G401 (cell line): ENCODE data around the gene VAMP2. TPM values are rescaled to one million over a fixed set of nuclear protein-coding genes. Genes with fewer than 3 reads are reported as not detected.

ENCODE experiments used
- DNase-seq: peaks from one replicate; pipeline ENCODE4 v3.0.0-alpha.2; 2015; ENCODE audit warnings: low spot score
- in situ Hi-C: cut with HindIII; loops from 2 replicates; pipeline ENCODE4 v1.10.0; 2016; ENCODE audit warnings: low sequenced_read_pairs, mixed read lengths
- total RNA-seq: library from RNA; depleted of rRNA; stranded (reverse); fragments of >200 nt; shearing (Covaris generic); gene quantifications from 2 replicates; pipeline ENCODE4 v1.2.3, GENCODE V29; 2014

The VAMP2 gene
- total RNA-seq, 1 experiment from 2014 or later = 1.0 TPM

DNA sequence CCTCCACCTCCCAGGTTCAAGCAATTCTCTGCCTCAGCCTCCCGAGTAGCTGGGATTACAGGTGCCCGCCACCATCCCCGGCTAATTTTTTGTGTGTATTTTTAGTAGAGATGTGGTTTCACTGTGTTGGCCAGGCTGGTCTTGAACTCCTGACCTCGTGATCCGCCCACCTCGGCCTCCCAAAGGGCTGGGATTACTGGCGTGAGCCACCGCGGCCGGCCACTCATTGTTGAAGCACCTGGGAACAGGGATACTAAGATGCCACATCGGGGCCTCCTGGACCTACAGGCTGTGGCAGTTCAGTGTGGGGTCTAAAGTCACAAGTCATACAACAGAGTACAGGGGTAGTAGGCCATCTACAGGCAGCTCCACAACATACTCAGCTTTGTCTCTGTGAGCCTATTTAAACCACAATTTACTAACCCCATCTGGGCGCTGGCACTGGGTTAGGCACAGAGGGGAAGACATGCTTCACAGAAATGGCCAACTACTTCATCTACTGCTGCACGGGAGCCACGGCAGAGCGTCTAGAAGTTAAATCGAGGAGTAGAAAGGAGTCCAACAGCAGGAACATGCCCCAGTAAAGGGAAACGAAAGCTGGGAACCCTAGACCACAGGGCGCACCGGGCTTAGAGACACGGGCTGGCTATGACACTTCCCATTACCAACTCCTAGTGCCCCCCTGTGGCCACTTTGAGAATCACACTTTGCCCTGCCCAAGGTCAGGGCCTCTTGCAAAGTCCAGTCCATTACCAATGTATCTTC lies 4.3 kb downstream of the VAMP2 start:
- in situ Hi-C loops = no loop called here
- DNase-seq = peak; percentile 91

DNA sequence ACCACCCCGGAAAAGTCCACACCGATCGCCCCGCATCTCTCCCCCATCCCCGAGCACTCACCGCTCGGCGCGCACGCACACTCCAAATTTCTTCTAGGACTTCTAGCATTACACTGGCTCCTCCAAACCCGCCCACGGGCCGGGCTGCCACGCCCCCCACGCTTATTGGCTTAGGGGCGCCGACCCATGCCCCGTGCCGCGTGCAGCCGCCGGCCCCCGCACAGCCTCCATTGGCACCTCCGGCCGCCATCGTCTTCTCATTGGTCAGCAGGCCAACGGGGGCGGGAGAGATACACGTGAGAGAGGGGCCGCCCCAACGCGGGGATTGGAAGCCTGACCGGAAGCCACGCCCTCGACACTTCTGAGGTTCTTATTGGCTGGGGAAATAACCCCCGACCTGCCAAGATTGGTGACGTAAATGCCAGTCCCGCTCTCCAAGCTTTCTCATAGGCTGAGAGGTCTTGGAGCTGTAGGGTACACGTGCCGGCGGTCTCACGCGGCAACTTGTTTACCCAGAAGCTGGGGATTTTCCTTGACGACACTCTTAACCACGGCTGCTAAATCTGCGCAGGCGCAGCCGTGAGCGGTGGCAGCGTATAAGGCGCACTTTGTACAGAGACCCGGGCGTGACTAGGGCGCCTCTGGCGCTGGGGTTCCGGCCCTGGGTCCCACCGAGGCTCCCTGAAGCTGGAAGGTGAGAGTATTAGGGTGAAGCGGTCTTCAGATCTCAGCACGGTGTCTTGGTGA lies 6.3 kb downstream of the VAMP2 start:
- in situ Hi-C loops = no loop called here
- peak; percentile 100 for DNase-seq

DNA sequence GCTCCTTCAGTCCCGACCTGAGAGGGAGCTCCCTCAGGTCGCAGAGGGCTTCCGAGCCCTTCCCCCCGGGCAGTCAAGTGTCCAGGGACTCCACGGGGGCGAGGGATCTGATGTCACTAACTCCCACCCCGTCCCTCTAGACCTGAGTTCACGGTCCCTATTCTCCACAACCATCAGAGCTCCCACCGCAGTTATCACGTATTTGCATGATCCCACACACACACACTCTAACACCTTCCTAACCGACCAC lies 6.8 kb downstream of the VAMP2 start:
- in situ Hi-C loops = no loop called here
- no peak for DNase-seq

DNA sequence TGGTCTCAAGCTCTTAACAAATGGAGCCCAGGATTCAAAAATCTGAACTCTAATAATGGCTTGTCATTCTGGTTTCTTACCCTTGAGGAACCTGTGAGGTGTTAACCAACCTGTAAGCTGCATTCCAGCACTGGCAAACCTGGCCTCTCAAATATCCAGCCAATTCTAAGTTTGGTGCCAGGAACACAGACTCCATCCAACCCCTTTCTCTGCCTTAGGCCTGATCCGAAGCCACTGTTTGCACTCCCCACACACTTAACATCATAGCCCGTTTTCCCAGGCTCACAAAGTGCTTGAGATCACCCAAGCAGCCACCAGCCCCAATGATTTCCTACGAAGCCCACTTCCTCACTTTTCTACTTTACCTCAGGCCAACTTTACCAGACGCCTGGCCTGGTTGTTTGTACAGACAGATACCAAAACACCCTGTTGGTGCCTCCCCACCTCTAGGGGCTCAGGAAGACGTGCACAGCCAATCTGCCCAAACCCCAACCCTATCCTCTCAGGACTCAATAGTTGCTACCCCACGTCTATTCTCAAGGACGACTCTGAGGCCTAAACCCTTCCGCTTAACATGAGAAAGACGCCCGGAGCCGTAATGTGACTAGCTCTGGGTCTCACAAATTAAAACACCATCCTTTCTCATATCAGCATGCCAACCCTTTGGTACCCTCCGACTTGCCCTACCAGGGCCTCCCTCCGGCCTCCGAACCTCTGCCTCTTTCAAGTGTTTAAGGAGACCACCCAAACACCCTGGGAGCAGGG lies 7.3 kb downstream of the VAMP2 start:
- DNase-seq = no peak
- in situ Hi-C loops = no loop called here

DNA sequence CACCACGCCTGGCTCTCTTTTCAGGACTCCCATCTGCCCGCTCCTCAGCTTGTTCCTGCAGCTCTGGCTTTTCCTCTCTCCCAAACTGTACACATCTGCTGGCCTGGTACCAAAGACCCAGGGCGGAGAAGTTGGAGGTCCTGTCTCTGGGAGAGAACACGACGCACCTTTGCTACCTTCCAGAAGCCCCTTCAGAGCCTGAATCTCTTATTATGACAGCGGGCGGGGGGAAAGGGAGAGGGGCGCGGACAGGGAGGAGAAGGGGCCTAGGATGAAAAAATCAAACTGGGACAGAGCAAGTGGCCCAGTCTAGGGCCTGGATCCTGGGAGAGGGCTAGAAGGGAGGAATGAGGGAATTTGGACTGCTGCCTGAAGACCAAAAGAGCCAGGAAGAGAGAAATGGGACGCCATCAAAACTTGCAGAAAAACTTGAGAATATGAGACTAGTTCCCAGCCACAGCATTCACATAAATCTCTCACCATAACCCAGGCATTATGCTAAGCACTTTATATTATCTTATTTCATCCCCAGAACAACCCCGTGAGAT lies 8.1 kb downstream of the VAMP2 start:
- in situ Hi-C loops = no loop called here
- DNase-seq = no peak

DNA sequence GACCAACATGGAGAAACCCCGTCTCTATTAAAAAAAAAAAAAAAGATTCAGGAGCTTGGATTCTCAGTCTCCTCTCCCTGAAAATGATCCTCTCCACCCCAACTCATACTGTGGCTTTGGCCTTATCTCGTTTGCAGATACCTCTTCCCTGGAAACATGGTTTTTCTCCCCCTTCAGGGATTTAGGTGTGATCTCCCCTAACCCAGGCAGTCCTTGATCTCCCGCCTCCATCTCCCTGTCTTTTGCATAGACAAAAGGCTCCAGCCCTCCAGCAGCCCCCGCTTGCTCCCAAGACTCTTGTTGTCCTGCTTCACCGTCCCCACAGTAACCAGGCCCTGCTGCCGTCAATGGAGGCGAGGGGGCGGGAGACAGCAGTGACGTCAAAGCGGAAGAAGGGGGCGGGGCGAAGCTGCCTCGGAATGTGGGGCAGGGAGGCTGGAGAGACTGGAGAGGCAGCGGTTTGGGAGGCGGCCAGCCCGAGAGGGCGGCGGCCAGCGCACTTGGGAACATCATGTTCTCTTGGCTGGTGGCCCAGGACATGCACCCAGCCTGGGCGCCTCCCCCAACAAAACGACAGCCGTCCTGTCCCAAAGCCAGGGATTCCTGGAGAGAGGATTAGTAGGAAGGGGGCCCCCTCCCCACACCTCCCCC lies 8.7 kb downstream of the VAMP2 start:
- in situ Hi-C loops = no loop called here

DNA sequence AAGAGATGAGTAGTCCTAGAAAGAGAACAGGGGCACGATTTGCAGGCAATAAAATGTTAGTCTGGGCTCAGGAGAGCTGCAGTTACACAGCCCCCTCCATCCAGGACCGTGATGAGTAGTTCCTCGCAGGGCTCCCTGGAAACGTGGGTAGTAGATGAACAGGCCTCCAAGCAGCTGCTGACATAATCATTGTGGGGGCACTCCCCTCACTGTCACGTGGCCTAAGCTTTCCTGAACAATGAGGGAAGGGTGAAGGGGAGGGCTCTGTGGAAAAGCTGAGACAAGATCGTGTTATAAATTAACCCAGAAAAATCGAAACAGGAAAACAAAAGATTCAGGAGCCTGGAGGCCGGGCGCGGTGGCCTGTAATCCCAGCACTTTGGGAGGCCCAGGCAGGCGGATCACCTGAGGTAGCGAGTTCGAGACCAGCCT lies 9.2 kb downstream of the VAMP2 start:
- peak; percentile 44 for DNase-seq
- in situ Hi-C loops = no loop called here

More for the DNA sequence above, 8.7 kb downstream of the VAMP2 start:
- peak; percentile 87 for DNase-seq

DNA sequence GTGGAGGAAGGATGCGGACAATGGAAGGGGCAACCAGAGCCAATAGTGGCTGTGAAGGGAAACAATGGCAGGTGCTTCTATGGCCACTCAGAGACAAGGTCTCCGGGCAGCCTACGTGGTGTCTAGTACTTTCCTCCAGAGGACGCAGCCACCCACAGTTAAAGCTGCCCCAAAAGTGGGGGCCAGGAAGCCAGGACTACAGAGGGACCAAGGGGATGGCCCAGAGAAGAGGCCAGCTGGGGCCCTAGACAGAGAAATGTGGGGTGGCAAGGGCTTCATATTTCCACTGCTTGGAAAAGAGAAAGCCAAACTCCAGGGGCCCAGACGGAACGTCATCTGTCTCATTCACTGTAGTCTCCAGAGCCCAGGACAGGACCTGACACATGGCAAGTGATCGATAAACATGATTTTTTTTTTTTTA lies 9.7 kb downstream of the VAMP2 start:
- DNase-seq = no peak
- in situ Hi-C loops = no loop called here

DNA sequence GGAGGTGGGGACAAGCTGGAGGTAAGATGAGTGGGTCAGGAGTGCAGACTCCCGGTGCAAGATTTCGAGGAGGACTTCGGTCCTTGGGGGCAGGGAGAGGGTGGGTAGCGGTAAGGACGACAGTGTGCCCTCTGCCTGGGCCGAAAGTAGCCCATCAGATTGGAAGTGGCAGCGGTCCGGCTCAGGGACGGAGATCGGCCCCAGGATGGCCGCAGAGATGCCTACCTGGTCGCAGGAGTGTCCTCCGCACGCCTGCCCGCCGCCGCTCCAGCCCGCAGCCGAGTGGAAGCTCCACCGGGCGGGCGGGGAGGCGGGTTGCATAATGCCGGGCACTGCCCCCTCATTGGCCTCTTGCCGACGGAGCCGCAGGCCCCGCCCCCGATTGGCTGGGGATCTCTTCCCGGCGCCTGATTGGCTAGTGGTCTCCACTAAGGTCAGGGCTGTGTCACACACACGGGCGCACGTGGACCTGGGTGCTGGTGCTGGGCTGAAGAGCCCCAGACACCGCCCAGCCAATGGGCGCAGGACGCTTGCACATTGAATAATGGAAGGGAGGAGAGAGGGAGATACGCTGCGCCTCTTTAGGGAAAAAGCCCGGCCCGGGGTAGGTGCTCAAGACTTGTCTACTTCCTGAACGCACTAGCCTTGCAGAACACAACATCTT lies 10.5 kb downstream of the VAMP2 start, which contains the start of gene PER1:
Gene PER1 (minus strand): TSS at position 293 of the 664 bp plus-strand sequence. CDS start 1,698 bp downstream, outside the sequence.
- in situ Hi-C loops = no loop called here
- peak; percentile 99 for DNase-seq

DNA sequence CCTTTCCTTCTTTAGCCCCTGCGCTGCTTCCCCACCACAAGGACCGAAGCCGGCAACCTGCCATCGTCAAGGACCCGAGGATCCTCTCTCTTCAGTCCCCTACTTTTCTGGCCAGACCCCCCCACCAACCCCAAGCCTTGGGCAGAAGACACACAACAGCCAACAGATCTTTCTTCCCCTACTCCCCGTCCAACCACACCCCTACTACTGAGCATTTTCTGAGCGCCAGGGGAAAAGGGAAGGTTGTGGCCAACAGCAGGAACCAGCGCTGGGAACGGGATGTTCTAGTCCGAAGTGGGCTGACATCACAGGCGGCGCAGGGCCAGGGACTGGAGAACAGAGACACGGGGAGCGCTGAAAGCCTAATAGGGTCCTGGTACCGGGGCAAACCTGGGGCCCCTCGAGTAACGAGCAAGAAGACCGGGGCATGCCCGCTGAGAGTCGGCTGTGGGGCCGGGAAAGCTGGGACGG lies 11.1 kb downstream of the VAMP2 start:
- in situ Hi-C loops = no loop called here

DNA sequence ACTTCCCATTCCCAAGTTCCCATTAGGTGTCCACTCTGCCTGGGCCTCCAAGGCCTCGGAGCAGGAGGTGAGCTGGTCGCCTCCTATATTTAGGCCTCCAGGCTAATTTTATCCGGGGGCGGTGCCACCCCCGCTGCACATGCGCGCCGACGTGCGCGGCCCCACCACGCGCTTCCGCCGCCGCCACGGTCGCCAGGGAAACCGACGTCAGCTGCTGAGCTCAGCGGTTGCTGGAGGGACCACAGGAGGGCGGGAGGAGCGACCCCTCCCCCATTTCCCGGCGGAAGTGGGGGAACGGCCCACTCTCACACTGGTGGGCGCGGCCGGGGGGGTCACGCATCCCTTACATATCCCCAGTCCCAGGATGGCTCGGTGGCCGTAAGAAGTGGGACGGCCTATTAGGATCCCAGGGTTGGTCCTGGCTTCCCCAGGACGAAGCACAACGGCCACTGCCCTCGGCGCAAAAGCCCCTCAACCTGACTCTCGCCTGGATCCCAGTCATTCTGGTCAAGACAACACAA lies 11.6 kb downstream of the VAMP2 start:
- DNase-seq = peak; percentile 92
- in situ Hi-C loops = no loop called here

More for the DNA sequence above, 11.1 kb downstream of the VAMP2 start:
- DNase-seq = peak; percentile 73

DNA sequence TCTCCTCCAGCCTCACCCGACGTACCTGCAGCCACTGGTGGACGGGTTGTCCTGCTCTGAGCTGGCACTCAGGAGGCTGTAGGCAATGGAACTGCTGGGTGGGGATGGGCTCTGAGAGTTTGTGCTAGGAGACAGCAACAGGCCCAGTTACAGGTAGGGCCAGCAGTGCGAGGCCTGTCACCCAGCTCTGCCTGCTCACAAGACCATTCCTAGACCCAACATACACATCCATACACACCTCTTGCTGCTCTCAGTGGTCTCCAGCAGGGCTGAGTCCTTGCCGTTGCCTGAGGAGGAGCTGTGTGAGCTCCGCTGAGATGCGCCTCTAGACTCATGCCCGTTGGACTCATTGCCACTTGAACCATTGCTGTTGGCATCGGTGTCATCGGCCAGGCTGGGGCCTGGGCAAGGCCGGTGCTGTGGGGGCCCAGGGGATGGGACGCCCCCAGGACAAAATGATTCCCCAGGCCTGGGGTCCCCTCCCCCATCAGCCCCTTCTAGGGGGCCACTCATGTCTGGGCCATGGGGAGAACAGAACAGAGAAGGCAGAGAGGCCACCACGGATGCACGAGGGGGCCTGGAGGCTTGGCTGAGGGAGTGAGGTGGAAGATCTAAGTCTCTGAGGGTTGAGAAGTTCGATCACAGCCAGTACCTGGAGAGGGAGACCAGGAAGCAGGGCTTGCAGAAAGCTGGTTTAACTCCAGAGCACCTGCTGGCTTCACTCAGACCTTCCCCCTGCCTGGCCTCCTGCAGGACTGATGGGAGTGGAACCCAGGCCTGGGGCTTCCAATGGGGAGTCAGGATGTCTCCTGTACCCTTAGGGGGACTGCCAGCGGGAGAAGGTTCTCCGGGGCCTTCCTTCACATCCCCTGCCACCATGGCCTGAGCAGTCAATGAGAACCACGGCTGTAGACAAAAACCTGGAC lies 12.3 kb downstream of the VAMP2 start:
- in situ Hi-C loops = no loop called here
- no peak for DNase-seq

DNA sequence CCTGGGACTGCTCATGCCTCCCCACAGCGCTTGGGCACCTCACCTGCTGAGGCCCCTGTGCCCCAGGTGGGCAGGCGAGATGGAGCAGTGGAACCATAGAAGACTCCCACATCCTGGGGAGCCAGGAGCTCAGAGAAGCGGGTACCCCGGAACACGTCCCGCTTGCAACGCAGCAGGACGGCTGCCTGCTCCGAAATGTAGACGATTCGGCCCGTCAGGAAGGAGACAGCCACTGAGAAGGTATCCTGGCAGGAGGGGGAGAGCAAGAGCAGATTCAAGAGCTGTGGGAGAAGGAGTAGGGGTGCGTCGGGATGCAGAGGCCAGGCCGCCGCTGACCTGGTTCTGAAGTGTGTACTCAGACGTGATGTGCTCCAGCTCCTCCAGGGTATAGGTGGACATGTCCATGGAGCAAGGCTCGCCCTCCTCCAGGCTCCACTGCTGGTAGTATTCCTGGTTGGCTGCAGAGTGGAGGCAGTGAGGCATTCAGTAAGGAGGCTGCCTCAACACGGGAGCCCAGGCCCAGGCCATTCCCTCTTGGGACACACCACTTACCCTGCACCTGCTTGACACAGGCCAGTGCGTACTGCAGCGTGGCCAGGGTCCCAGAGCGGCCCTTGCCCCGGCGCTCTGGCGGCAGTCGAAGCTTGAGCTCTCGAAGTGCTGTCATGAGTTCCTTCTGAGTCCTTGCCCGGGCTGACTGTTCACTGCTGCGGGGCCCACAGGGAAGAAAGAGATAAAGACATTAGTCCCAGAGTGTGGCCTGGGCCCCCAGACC lies 13.1 kb downstream of the VAMP2 start:
- DNase-seq = no peak

DNA sequence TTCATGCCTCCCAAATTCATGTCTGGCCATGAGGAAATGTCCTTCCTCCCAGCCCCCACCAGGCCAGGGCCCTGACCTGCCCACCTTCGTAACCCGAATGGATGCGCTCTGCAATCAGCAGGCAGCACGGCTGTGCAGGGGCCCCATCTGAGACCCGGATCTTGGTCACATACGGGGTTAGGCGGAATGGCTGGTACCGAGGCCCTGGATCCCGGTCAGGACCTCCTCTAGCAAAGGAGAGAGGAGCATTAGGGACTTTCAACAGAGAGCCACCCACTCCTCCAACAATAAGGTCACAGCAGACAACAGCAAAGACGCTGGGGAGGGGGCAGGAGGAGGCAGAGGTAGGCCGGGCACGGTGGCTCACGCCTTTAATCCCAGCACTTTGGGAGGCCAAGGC lies 14.2 kb downstream of the VAMP2 start:
- in situ Hi-C loops = no loop called here
- DNase-seq = no peak

More for the DNA sequence above, 13.1 kb downstream of the VAMP2 start:
- in situ Hi-C loops = no loop called here

DNA sequence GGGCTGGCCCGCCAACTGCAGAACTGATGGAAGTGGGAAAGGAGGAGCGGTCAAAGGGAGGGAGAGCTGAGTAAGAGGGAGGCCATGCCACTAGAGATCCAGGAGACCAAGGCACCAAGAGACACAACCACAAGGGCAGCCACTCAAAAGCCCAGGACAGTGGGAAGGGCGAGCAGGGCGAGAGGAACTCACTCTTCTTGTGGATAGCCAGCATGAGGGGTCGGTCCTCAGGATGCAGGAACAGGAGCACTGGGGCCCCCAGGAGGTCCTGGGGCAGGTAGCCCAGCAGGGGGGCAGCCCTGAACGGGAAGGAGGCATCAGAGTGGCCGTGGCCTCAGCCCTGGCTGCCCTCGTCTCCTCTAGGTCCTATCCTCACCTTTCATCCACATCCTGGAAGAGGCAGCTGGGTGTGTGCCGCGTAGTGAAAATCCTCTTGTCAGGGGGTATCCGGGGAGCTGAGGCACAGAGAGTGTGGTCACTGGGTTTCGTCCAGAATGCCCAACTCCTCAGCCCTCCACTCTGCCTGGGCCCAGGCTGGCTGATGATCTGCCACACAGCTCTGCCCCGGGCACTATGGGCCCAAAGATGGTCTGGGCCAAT lies 14.8 kb downstream of the VAMP2 start:
- in situ Hi-C loops = no loop called here
- no peak for DNase-seq

DNA sequence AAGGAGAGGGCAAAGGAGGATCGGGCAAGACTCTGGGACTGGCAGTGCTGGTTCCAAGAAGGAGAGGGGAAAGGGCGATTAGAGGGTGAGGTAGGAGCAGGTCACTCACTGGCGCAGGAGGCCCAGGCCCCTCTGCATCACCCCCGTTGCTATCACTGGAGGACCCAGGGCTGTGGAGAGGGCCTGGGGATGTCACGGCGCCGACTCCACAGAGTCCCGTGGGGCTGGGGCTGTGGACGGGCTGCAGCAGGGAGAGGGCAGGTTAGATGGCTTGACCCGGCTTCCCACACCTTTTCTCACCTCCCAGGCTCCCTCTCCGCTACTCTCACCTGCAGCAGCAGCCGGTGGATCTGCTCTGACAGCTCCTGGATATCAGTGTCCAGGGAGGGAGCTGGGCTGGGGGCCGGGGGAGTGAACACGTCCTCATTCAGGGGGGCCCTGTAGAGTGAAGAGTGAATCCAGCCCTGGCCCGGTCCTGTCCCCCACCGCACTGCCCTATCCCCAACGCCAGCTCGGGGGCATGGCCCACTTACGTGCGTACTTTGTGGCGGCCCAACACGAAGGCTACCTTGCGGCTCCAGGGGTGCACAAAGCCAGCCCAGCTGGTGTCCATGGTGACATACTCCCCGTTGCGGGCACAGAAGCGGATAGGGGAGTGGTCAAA lies 15.5 kb downstream of the VAMP2 start:
- no peak for DNase-seq
- in situ Hi-C loops = no loop called here
